ENCODE measurements around the gene PRAMEF11. TPM values are rescaled to one million over a fixed set of nuclear protein-coding genes. Genes with fewer than 3 reads are reported as not detected.

The PRAMEF11 gene
- total and polyA plus RNA-seq, 2 donors (not counting 1 experiment from before 2014, with no cell fraction given) = not detected

- no peak overlapping the region for H3K27ac Mint-ChIP-seq
- no peaks in the 10 kb centered on the region for H3K9me3 Mint-ChIP-seq (ENCODE audit: insufficient read depth)
- peaks cover 10% of the 10 kb centered on the region for H3K27me3 Mint-ChIP-seq
- H4K20me1 ChIP-seq (ENCODE audit: control insufficient read depth, insufficient read depth, low read length, poor library complexity, severe bottlenecking) = no peaks in the 10 kb centered on the region
- H3K4me3 Mint-ChIP-seq = no peak overlapping the region
- DNase-seq (no peak), ATAC-seq (ENCODE audit: low read depth) (no peak)
- POLR2A ChIA-PET = no interaction called here
- no peaks in the 10 kb centered on the region for H3K4me1 ChIP-seq (ENCODE audit: control insufficient read depth in 2 of 2, insufficient read depth in 2 of 2, low read length in 2 of 2)
- peaks cover 0 to 6% (median 0%) of the 10 kb centered on the region in 3 donors for H3K9me3 ChIP-seq (ENCODE audit: control extremely low read depth in 1 of 3, control insufficient read depth in 2 of 3, insufficient read depth in 1 of 3, low read length in 2 of 3)
- H3K4me3 ChIP-seq (ENCODE audit: control extremely low read depth in 1 of 5, extremely low read depth in 1 of 5, insufficient read depth in 1 of 5, low read depth in 2 of 5, low read length in 4 of 5) = no peak overlapping the region
- H3K4me1 Mint-ChIP-seq = no peaks in the 10 kb centered on the region
- CTCF ChIA-PET = no interaction called here
- no peaks in the 10 kb centered on the region for H3K79me2 ChIP-seq (ENCODE audit: control insufficient read depth, insufficient read depth, low read length)
- H3K27me3 ChIP-seq (replicated peaks in 1 of 4; ENCODE audit: control extremely low read depth in 1 of 4, control insufficient read depth in 3 of 4, insufficient read depth in 4 of 4, low read length in 3 of 4) = peaks cover 0 to 5% (median 0%) of the 10 kb centered on the region in 4 experiments
- no peak overlapping the region for H2AFZ ChIP-seq (ENCODE audit: insufficient read depth, low read depth, low read length, poor library complexity, severe bottlenecking)
- H3K36me3 ChIP-seq (replicated peaks in 1 of 2; ENCODE audit: control extremely low read depth in 1 of 2, control insufficient read depth in 1 of 2, extremely low read depth in 1 of 2, insufficient read depth in 2 of 2, low read length in 1 of 2) = no peaks in the 10 kb centered on the region
- intact Hi-C loops (cut with micrococcal nuclease) = no loop called here
- WGBS (ENCODE audit: insufficient coverage) = 90% methylated on average over 4 of the region's 6 CpGs
- H3K4me2 ChIP-seq (replicated peaks; ENCODE audit: low read depth, low read length, poor library complexity, severe bottlenecking) = no peak overlapping the region
- H3K9ac ChIP-seq (ENCODE audit: low read length) = no peak overlapping the region
- H3K27ac ChIP-seq (ENCODE audit: low read length in 2 of 2) = no peak overlapping the region
- TF ChIP-seq EZH2 (IDR thresholded peaks at IDR 0.05; ENCODE audit: borderline replicate concordance, insufficient read depth, low read depth, low read length, poor library complexity, severe bottlenecking) = no peak
- no peak for TF ChIP-seq CTCF (IDR thresholded peaks at IDR 0.05)
Observed at GRCh38 chr1:12778907-12779306, 52.3 kb downstream of the PRAMEF11 start.

DNA sequence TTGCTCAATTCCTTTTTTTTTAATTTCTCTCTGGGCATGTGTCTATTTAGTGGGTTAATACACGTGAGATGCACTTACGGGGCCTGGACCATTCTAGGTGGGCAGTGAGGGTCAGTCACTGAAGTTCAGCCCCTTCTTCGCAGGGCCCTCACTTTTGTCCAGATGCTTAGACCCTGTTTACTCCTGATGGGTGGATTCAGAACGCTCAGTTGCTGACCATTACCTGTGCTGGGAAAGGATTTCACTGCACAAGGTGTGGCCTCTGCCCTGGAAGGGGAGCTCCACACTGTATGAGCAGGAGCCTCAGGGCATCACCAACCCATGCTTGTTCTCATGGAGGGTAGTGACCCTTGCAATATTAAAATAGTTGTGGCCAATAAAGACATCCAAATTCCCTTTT is 53.1 kb downstream of the PRAMEF11 start:
- H4K20me1 ChIP-seq (ENCODE audit: control insufficient read depth, insufficient read depth, low read length, poor library complexity, severe bottlenecking) = no peaks in the 10 kb centered on the region
- H3K4me3 Mint-ChIP-seq = no peak overlapping the region
- H3K27me3 ChIP-seq (replicated peaks in 1 of 4; ENCODE audit: control extremely low read depth in 1 of 4, control insufficient read depth in 3 of 4, insufficient read depth in 4 of 4, low read length in 3 of 4) = peaks cover 0 to 5% (median 0%) of the 10 kb centered on the region in 4 experiments
- H3K79me2 ChIP-seq (ENCODE audit: control insufficient read depth, insufficient read depth, low read length) = no peaks in the 10 kb centered on the region
- ChIA-PET POLR2A (no interaction called here), CTCF (no interaction called here)
- 100% methylated on average over 2 of the region's 4 CpGs for WGBS (ENCODE audit: insufficient coverage)
- H3K4me1 ChIP-seq (ENCODE audit: control insufficient read depth in 2 of 2, insufficient read depth in 2 of 2, low read length in 2 of 2) = no peaks in the 10 kb centered on the region
- no peak overlapping the region for H3K4me2 ChIP-seq (replicated peaks; ENCODE audit: low read depth, low read length, poor library complexity, severe bottlenecking)
- peaks cover 0 to under 1% (median 0%) of the 10 kb centered on the region in 3 donors for H3K9me3 ChIP-seq (ENCODE audit: control extremely low read depth in 1 of 3, control insufficient read depth in 2 of 3, insufficient read depth in 1 of 3, low read length in 2 of 3)
- TF ChIP-seq CTCF (IDR thresholded peaks at IDR 0.05) (no peak), EZH2 (IDR thresholded peaks at IDR 0.05; ENCODE audit: borderline replicate concordance, insufficient read depth, low read depth, low read length, poor library complexity, severe bottlenecking) (no peak)
- H3K9me3 Mint-ChIP-seq (ENCODE audit: insufficient read depth) = no peaks in the 10 kb centered on the region
- no peak overlapping the region for H3K9ac ChIP-seq (ENCODE audit: low read length)
- peaks cover 12% of the 10 kb centered on the region for H3K27me3 Mint-ChIP-seq
- no peak for ATAC-seq (ENCODE audit: low read depth)
- intact Hi-C loops (cut with micrococcal nuclease) = no loop called here
- no peaks in the 10 kb centered on the region for H3K36me3 ChIP-seq (replicated peaks in 1 of 2; ENCODE audit: control extremely low read depth in 1 of 2, control insufficient read depth in 1 of 2, extremely low read depth in 1 of 2, insufficient read depth in 2 of 2, low read length in 1 of 2)
- H3K27ac Mint-ChIP-seq = no peak overlapping the region
- no peaks in the 10 kb centered on the region for H3K4me1 Mint-ChIP-seq
- H3K4me3 ChIP-seq (ENCODE audit: control extremely low read depth in 1 of 5, extremely low read depth in 1 of 5, insufficient read depth in 1 of 5, low read depth in 2 of 5, low read length in 4 of 5) = no peak overlapping the region
- DNase-seq = no peak
- H3K27ac ChIP-seq (ENCODE audit: low read length in 2 of 2) = no peak overlapping the region
- H2AFZ ChIP-seq (ENCODE audit: insufficient read depth, low read depth, low read length, poor library complexity, severe bottlenecking) = no peak overlapping the region
